B cell (primary cell): ENCODE measurements around the gene SOX9. TPM values are rescaled to one million over a fixed set of nuclear protein-coding genes. Genes with fewer than 3 reads are reported as not detected.

Source experiments
- ATAC-seq: fragments of 200-7000 bp; cut with Tn5 transposase; one replicate; pipeline ENCODE4 v1.10.0; 2021; ENCODE audit warnings: low read depth, mild to moderate bottlenecking, moderate number of reproducible peaks, moderate library complexity
- CTCF ChIA-PET: fragments of 350-600 bp; sonication (Branson Sonifier 250); formaldehyde crosslinking; loops from one replicate; lab custom pipeline; 2021; ENCODE audit warnings: antibody characterized with exemption, inconsistent platforms; lab: Charles Lee
- POLR2A ChIA-PET: fragments of 350-600 bp; sonication (Branson Sonifier 250); formaldehyde crosslinking; loops from one replicate; lab custom pipeline; 2021; ENCODE audit warnings: antibody characterized with exemption; lab: Charles Lee
- DNase-seq: peaks from one replicate; pipeline ENCODE4 v3.0.0; 2013
- H2AFZ ChIP-seq: 2 replicates; pipeline ENCODE4 v1.6.1; 2012; ENCODE audit warnings: mild to moderate bottlenecking, low read depth, low read length; ENCODE audit not compliant: insufficient read depth, poor library complexity, severe bottlenecking
- H3K27ac ChIP-seq, 2 donors: 1 replicate in 1 of 2; 2 replicates in 1 of 2; pipeline ENCODE4 v1.5.1; 2012 to 2013; ENCODE audit warnings: low read length in 2 of 2, mild to moderate bottlenecking in 2 of 2, moderate library complexity in 1 of 2
- H3K27me3 ChIP-seq, 4 experiments: fragments of 200-600 bp in 1 of 4; sonication (generic) in 1 of 4; replicated peaks in 1 of 4; 1 replicate in 2 of 4; 2 replicates in 2 of 4; pipeline versions ENCODE4 v1.6.1 to v1.7.0; 2013 to 2016; ENCODE audit warnings: low read length in 3 of 4, mild to moderate bottlenecking in 2 of 4, mixed read lengths in 1 of 4, moderate library complexity in 1 of 4; ENCODE audit not compliant: insufficient read depth in 4 of 4, control insufficient read depth in 3 of 4; ENCODE audit errors: control extremely low read depth in 1 of 4
- H3K36me3 ChIP-seq, 2 experiments: replicated peaks in 1 of 2; 1 replicate in 1 of 2; 2 replicates in 1 of 2; pipeline versions ENCODE4 v1.6.1 to v1.7.1; 2013; ENCODE audit warnings: low read length in 1 of 2; ENCODE audit not compliant: insufficient read depth in 2 of 2, control insufficient read depth in 1 of 2; ENCODE audit errors: control extremely low read depth in 1 of 2, extremely low read depth in 1 of 2
- H3K4me1 ChIP-seq, 2 donors: fragments of 200-600 bp in 1 of 2; sonication (generic) in 1 of 2; 1 replicate in 1 of 2; 2 replicates in 1 of 2; pipeline versions ENCODE4 v1.5.1 to v1.6.1; 2013 to 2017; ENCODE audit warnings: low read length in 2 of 2; ENCODE audit not compliant: control insufficient read depth in 2 of 2, insufficient read depth in 2 of 2
- H3K4me2 ChIP-seq: replicated peaks from 2 replicates; pipeline ENCODE3; 2012; ENCODE audit warnings: mild to moderate bottlenecking, low read depth, low read length; ENCODE audit not compliant: poor library complexity, severe bottlenecking
- H3K4me3 ChIP-seq, 5 experiments: fragments of 200-600 bp in 1 of 5; sonication (generic) in 1 of 5; 1 replicate in 3 of 5; 2 replicates in 2 of 5; pipeline versions ENCODE4 v1.5.1 to v1.7.0; 2011 to 2016; ENCODE audit warnings: low read length in 4 of 5, mild to moderate bottlenecking in 4 of 5, low read depth in 2 of 5, control low read depth in 1 of 5, moderate library complexity in 1 of 5; ENCODE audit not compliant: insufficient read depth in 1 of 5; ENCODE audit errors: control extremely low read depth in 1 of 5, extremely low read depth in 1 of 5
- H3K79me2 ChIP-seq: fragments of 200-600 bp; sonication (generic); one replicate; pipeline ENCODE4 v1.6.0; 2016; ENCODE audit warnings: low read length; ENCODE audit not compliant: control insufficient read depth, insufficient read depth
- H3K9ac ChIP-seq: fragments of 200-600 bp; sonication (generic); 2 replicates; pipeline ENCODE4 v1.6.1; 2017; ENCODE audit warnings: mild to moderate bottlenecking, low read length, moderate library complexity
- H3K9me3 ChIP-seq, 3 donors: one replicate each; pipeline versions ENCODE4 v1.6.1 to v1.7.1; 2013; ENCODE audit warnings: low read length in 2 of 3; ENCODE audit not compliant: control insufficient read depth in 2 of 3, insufficient read depth in 1 of 3; ENCODE audit errors: control extremely low read depth in 1 of 3
- H4K20me1 ChIP-seq: 2 replicates; pipeline ENCODE4 v1.6.0; 2012; ENCODE audit warnings: mild to moderate bottlenecking, low read length; ENCODE audit not compliant: insufficient read depth, control insufficient read depth, poor library complexity, severe bottlenecking
- H3K27ac Mint-ChIP-seq: one replicate; pipeline ENCODE4 v1.8.0; 2021; ENCODE audit warnings: mixed read lengths
- H3K27me3 Mint-ChIP-seq: one replicate; pipeline ENCODE4 v1.8.0; 2021; ENCODE audit warnings: mixed read lengths
- H3K4me1 Mint-ChIP-seq: one replicate; pipeline ENCODE4 v1.8.0; 2021; ENCODE audit warnings: mixed read lengths
- H3K4me3 Mint-ChIP-seq: one replicate; pipeline ENCODE4 v1.8.0; 2021; ENCODE audit warnings: mixed read lengths
- H3K9me3 Mint-ChIP-seq: one replicate; pipeline ENCODE4 v1.8.0; 2022; ENCODE audit warnings: mixed read lengths; ENCODE audit not compliant: insufficient read depth
- EZH2 ChIP-seq: IDR thresholded peaks from 2 replicates; pipeline ENCODE4 v1.6.1; 2012; ENCODE audit warnings: borderline replicate concordance, low read depth, mild to moderate bottlenecking, moderate library complexity, low read length; ENCODE audit not compliant: insufficient read depth, poor library complexity, severe bottlenecking
- WGBS: methylation state at CpG from one replicate; pipeline ENCODE4 v1.1.5; 2013; ENCODE audit warnings: missing lambda C conversion rate; ENCODE audit not compliant: insufficient coverage; 5-methylcytosine and 5-hydroxymethylcytosine counted together
- intact Hi-C: fragments of 100-400 bp; cut with micrococcal nuclease; formaldehyde crosslinking; loops from one replicate; pipeline ENCODE4 v1.10.0; 2022
- polyA plus RNA-seq: library from polyadenylated mRNA; depleted of rRNA; stranded (reverse); fragments of >200 nt; gene quantifications from 2 replicates; pipeline ENCODE4 v1.2.3, GENCODE V29; 2012
- total RNA-seq, 2 donors: library from RNA; stranded (reverse); fragments of 120-200 nt in 1 of 2; gene quantifications; 1 replicate in 1 of 2; 2 replicates in 1 of 2; pipeline versions ENCODE4 v1.2.3 to v1.2.4, GENCODE V29; 2013 to 2022
- TF ChIP-seq, protein P1 (sequence below): fragments of 200-600 bp; IDR thresholded peaks from one replicate; pipeline ENCODE4 v1.8.0; 2022; ENCODE audit warnings: antibody characterized with exemption, mild to moderate bottlenecking

Gene SOX9
- total and polyA plus RNA-seq, 2 donors (not counting 1 experiment from before 2014, with no cell fraction given) = 0.03 TPM; not detected in 1

DNA sequence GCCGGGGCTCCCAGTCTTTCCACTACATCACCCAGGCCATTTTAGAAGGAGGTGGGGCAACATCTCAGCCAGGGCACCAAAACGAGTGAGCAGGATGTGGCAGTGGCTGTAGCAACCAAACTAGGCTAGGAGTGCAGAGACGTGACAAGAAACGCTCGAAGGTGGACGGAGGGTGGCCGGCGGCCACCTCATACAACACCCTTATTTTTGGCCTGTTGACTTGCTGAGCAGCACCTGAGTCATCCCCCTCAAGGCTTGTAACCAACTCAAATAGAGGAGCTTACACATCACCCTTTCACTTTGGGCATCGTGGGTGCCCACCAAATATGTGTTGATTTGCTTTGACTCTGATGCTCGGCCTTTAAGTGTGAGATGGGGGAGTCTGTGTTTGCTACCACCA is 23.7 kb upstream of the SOX9 start:
- H3K79me2 ChIP-seq = no peaks in the 10 kb centered on the region
- H3K27ac ChIP-seq = no peak overlapping the region
- WGBS = 80% methylated on average over 5 of the region's 10 CpGs
- H3K4me1 ChIP-seq = no peaks in the 10 kb centered on the region
- DNase-seq (no peak), ATAC-seq (no peak)
- no peak overlapping the region for H3K27ac Mint-ChIP-seq
- ChIA-PET POLR2A (no interaction called here), CTCF (no interaction called here)
- no peaks in the 10 kb centered on the region for H3K9me3 Mint-ChIP-seq
- H3K9me3 ChIP-seq = peaks cover 0 to 13% (median 0%) of the 10 kb centered on the region in 3 donors
- no peaks in the 10 kb centered on the region for H3K36me3 ChIP-seq
- intact Hi-C loops = no loop called here
- no peaks in the 10 kb centered on the region for H3K27me3 ChIP-seq
- H3K9ac ChIP-seq = no peak overlapping the region
- no peaks in the 10 kb centered on the region for H3K4me1 Mint-ChIP-seq
- no peak for TF ChIP-seq EZH2
- TF ChIP-seq, protein P1, sequence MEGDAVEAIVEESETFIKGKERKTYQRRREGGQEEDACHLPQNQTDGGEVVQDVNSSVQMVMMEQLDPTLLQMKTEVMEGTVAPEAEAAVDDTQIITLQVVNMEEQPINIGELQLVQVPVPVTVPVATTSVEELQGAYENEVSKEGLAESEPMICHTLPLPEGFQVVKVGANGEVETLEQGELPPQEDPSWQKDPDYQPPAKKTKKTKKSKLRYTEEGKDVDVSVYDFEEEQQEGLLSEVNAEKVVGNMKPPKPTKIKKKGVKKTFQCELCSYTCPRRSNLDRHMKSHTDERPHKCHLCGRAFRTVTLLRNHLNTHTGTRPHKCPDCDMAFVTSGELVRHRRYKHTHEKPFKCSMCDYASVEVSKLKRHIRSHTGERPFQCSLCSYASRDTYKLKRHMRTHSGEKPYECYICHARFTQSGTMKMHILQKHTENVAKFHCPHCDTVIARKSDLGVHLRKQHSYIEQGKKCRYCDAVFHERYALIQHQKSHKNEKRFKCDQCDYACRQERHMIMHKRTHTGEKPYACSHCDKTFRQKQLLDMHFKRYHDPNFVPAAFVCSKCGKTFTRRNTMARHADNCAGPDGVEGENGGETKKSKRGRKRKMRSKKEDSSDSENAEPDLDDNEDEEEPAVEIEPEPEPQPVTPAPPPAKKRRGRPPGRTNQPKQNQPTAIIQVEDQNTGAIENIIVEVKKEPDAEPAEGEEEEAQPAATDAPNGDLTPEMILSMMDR = no peak
- H4K20me1 ChIP-seq = no peaks in the 10 kb centered on the region
- no peak overlapping the region for H3K4me3 Mint-ChIP-seq
- no peak overlapping the region for H3K4me3 ChIP-seq
- no peak overlapping the region for H3K4me2 ChIP-seq
- H3K27me3 Mint-ChIP-seq = no peaks in the 10 kb centered on the region
- no peak overlapping the region for H2AFZ ChIP-seq

DNA sequence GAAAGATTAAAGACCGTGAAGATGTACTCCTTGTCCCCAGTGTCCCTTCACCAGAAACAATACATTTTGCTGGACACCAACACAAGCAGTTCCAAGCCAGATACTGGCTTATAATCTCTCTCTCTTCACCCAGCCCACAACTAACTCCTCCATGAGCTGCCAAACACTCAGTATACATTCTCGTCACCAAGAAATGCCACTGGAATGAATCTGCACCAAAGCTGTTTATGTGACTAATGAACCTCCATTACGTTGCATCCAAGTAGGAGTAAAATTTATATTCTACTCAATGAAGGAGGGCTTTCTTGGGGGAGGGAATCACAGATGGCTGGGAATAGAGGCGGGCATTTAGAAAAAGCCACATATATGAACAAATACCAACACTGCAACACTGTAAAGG is 20.9 kb upstream of the SOX9 start:
- Mint-ChIP-seq H3K27ac (no peak overlapping the region), H3K27me3 (no peaks in the 10 kb centered on the region), H3K4me1 (no peaks in the 10 kb centered on the region), H3K9me3 (no peaks in the 10 kb centered on the region), H3K4me3 (no peak overlapping the region)
- ChIA-PET CTCF (no interaction called here), POLR2A (no interaction called here)
- Histone ChIP-seq H3K9ac (no peak overlapping the region), H3K27ac (no peak overlapping the region), H3K4me2 (no peak overlapping the region), H4K20me1 (no peaks in the 10 kb centered on the region), H2AFZ (no peak overlapping the region), H3K36me3 (no peaks in the 10 kb centered on the region), H3K4me1 (no peaks in the 10 kb centered on the region), H3K27me3 (no peaks in the 10 kb centered on the region), H3K79me2 (no peaks in the 10 kb centered on the region), H3K4me3 (no peak overlapping the region), H3K9me3 (peaks cover 0 to 17% (median 0%) of the 10 kb centered on the region in 3 donors)
- no peak for ATAC-seq
- no peak for DNase-seq
- intact Hi-C loops = no loop called here
- 100% methylated on average over 1 of the region's 4 CpGs for WGBS
- no peak for TF ChIP-seq EZH2
- TF ChIP-seq, protein P1 = no peak
